ENCODE results near the gene NYNRIN.

- no peak for TF ChIP-seq POLR2A (IDR thresholded peaks at IDR 0.05; ENCODE audit: low read depth, low read length)
- TF ChIP-seq TAF1 (IDR thresholded peaks at IDR 0.05; ENCODE audit: borderline replicate concordance, low read depth, low read length), result no peak
Measured at GRCh38 chr14:24403294-24403998, 4.6 kb downstream of the NYNRIN start.
